IMR-90 (cell line): ENCODE results near the gene CCDC33. TPM values are rescaled to one million over a fixed set of nuclear protein-coding genes. Genes with fewer than 3 reads are reported as not detected.

Experiments
- ATAC-seq: fragments of 200-7000 bp; cut with Tn5 transposase; 2 replicates; pipeline ENCODE4 v1.9.1; 2020; ENCODE audit warnings: low read depth, mild to moderate bottlenecking, moderate library complexity
- BruUV-seq: library from RNA; stranded (reverse); fragments of 400-500 nt; replicated peaks from 2 replicates; lab custom pipeline; 2021; lab: Mats Ljungman, UMichigan
- CTCF ChIA-PET: fragments of 300-600 bp; formaldehyde crosslinking; extraction: SDS; loops from one replicate; lab custom pipeline; 2021; ENCODE audit warnings: antibody characterized with exemption; lab: Yijun Ruan, JAX
- POLR2A ChIA-PET: fragments of 300-600 bp; sonication (Branson Sonifier 250); formaldehyde crosslinking; loops from one replicate; lab custom pipeline; 2022; ENCODE audit warnings: antibody characterized with exemption; ENCODE audit not compliant: unreplicated experiment; lab: Charles Lee
- DNase-seq: peaks from one replicate; pipeline ENCODE4 v3.0.0; 2013
- H2AFZ ChIP-seq: replicated peaks from 2 replicates; pipeline ENCODE3; 2013; ENCODE audit warnings: low read length, mild to moderate bottlenecking; ENCODE audit not compliant: poor library complexity
- H2AK5ac ChIP-seq: 2 replicates; pipeline ENCODE4 v1.6.1; 2013; ENCODE audit warnings: low read depth, low read length, inconsistent platforms
- H2AK9ac ChIP-seq: replicated peaks from 2 replicates; pipeline ENCODE3; 2013; ENCODE audit warnings: mild to moderate bottlenecking, low read depth, low read length, moderate library complexity; ENCODE audit not compliant: poor library complexity
- H2BK120ac ChIP-seq: 2 replicates; pipeline ENCODE4 v1.6.1; 2013; ENCODE audit warnings: low read depth, low read length, inconsistent platforms
- H2BK15ac ChIP-seq: 3 replicates; pipeline ENCODE4 v1.6.1; 2013; ENCODE audit warnings: low read depth, low read length, inconsistent platforms
- H2BK20ac ChIP-seq: 2 replicates; pipeline ENCODE4 v1.6.1; 2013; ENCODE audit warnings: low read depth, mild to moderate bottlenecking, inconsistent platforms, low read length, moderate library complexity
- H2BK5ac ChIP-seq: 2 replicates; pipeline ENCODE4 v1.6.1; 2013; ENCODE audit warnings: mild to moderate bottlenecking, low read depth, low read length, inconsistent platforms; ENCODE audit not compliant: poor library complexity, severe bottlenecking
- H3K14ac ChIP-seq: replicated peaks from 2 replicates; pipeline ENCODE4 v1.6.1; 2013; ENCODE audit warnings: low read depth, low read length, inconsistent platforms
- H3K18ac ChIP-seq: 2 replicates; pipeline ENCODE4 v1.6.1; 2013; ENCODE audit warnings: low read depth, low read length, control low read depth
- H3K23ac ChIP-seq: 2 replicates; pipeline ENCODE4 v1.6.1; 2013; ENCODE audit warnings: low read depth, low read length, inconsistent platforms
- H3K27ac ChIP-seq: 2 replicates; pipeline ENCODE4 v1.5.1; 2013; ENCODE audit warnings: mild to moderate bottlenecking, control low read depth, low read length; ENCODE audit not compliant: insufficient read depth
- H3K27me3 ChIP-seq: 2 replicates; pipeline ENCODE4 v1.6.1; 2013; ENCODE audit warnings: low read length; ENCODE audit not compliant: control insufficient read depth, insufficient read depth
- H3K36me3 ChIP-seq: 2 replicates; pipeline ENCODE4 v1.6.1; 2013; ENCODE audit warnings: low read length, mixed read lengths; ENCODE audit not compliant: control insufficient read depth, insufficient read depth
- H3K4ac ChIP-seq: 2 replicates; pipeline ENCODE4 v1.6.1; 2013; ENCODE audit warnings: low read depth, low read length, inconsistent platforms
- H3K4me1 ChIP-seq: 2 replicates; pipeline ENCODE4 v1.6.1; 2013; ENCODE audit warnings: low read length, mixed read lengths; ENCODE audit not compliant: control insufficient read depth, insufficient read depth
- H3K4me2 ChIP-seq: 2 replicates; pipeline ENCODE4 v1.6.1; 2013; ENCODE audit warnings: low read depth, mild to moderate bottlenecking, control low read depth, low read length, moderate library complexity
- H3K4me3 ChIP-seq: 2 replicates; pipeline ENCODE4 v1.5.1; 2013; ENCODE audit warnings: low read depth, mild to moderate bottlenecking, control low read depth, low read length, moderate library complexity; ENCODE audit not compliant: insufficient read depth
- H3K56ac ChIP-seq: 2 replicates; pipeline ENCODE4 v1.6.1; 2013; ENCODE audit warnings: low read length, inconsistent platforms; ENCODE audit not compliant: insufficient read depth; ENCODE audit errors: extremely low read depth
- H3K79me1 ChIP-seq, 2 experiments: 2 replicates each; pipeline ENCODE4 v1.6.1; 2013; ENCODE audit warnings: low read length in 2 of 2, inconsistent platforms in 1 of 2, low read depth in 1 of 2
- H3K9ac ChIP-seq: 2 replicates; pipeline ENCODE4 v1.6.1; 2013; ENCODE audit warnings: low read depth, low read length, control low read depth
- H3K9me1 ChIP-seq: 2 replicates; pipeline ENCODE4 v1.6.1; 2013; ENCODE audit warnings: low read length, inconsistent platforms; ENCODE audit not compliant: insufficient read depth
- H3K9me3 ChIP-seq: 2 replicates; pipeline ENCODE4 v1.6.1; 2013; ENCODE audit warnings: low read length; ENCODE audit not compliant: control insufficient read depth, insufficient read depth
- H4K20me1 ChIP-seq: 2 replicates; pipeline ENCODE4 v1.6.1; 2013; ENCODE audit warnings: low read length, inconsistent platforms; ENCODE audit not compliant: insufficient read depth
- H4K5ac ChIP-seq: 2 replicates; pipeline ENCODE4 v1.6.1; 2013; ENCODE audit warnings: mild to moderate bottlenecking, low read depth, low read length, control low read depth
- H4K8ac ChIP-seq, 2 experiments: 2 replicates each; pipeline ENCODE4 v1.6.1; 2013; ENCODE audit warnings: low read depth in 2 of 2, low read length in 2 of 2, control low read depth in 1 of 2, inconsistent platforms in 1 of 2
- H4K91ac ChIP-seq: 2 replicates; pipeline ENCODE4 v1.6.1; 2013; ENCODE audit warnings: low read depth, low read length, inconsistent platforms; ENCODE audit not compliant: insufficient read depth
- BHLHE40 ChIP-seq: fragments of 150-350 bp; IDR thresholded peaks from 2 replicates; pipeline ENCODE4 v1.6.1; 2016; ENCODE audit warnings: mild to moderate bottlenecking, low read depth, low read length
- CEBPB ChIP-seq: IDR thresholded peaks from 2 replicates; pipeline ENCODE4 v1.6.1; 2012; ENCODE audit warnings: low read depth, low read length, improper control_type of control experiment
- ELK1 ChIP-seq: fragments of 150-350 bp; IDR thresholded peaks from 2 replicates; pipeline ENCODE4 v1.6.1; 2016; ENCODE audit warnings: low read depth, mild to moderate bottlenecking, low read length, moderate library complexity, borderline replicate concordance
- FOS ChIP-seq: fragments of 150-350 bp; IDR thresholded peaks from 2 replicates; pipeline ENCODE4 v1.6.1; 2016; ENCODE audit warnings: low read depth, low read length
- MAFK ChIP-seq: IDR thresholded peaks from 2 replicates; pipeline ENCODE4 v1.6.1; 2012; ENCODE audit warnings: low read depth, low read length, improper control_type of control experiment
- MAZ ChIP-seq: IDR thresholded peaks from 2 replicates; pipeline ENCODE4 v1.6.1; 2012; ENCODE audit warnings: low read depth, mild to moderate bottlenecking, low read length, improper control_type of control experiment, moderate library complexity, borderline replicate concordance
- MXI1 ChIP-seq: IDR thresholded peaks from 2 replicates; pipeline ENCODE4 v1.6.1; 2012; ENCODE audit warnings: low read depth, mild to moderate bottlenecking, low read length, moderate library complexity, borderline replicate concordance
- NFE2L2 ChIP-seq: fragments of 150-350 bp; IDR thresholded peaks from 2 replicates; pipeline ENCODE4 v1.6.1; 2016; ENCODE audit warnings: low read depth, mild to moderate bottlenecking, low read length
- POLR2A ChIP-seq: IDR thresholded peaks from 2 replicates; pipeline ENCODE4 v1.6.1; 2012; ENCODE audit warnings: mild to moderate bottlenecking, low read depth, low read length
- RAD21 ChIP-seq: IDR thresholded peaks from 2 replicates; pipeline ENCODE4 v1.6.1; 2012; ENCODE audit warnings: low read length, improper control_type of control experiment
- RCOR1 ChIP-seq: IDR thresholded peaks from 2 replicates; pipeline ENCODE4 v1.6.1; 2012; ENCODE audit warnings: mild to moderate bottlenecking, low read length, improper control_type of control experiment; ENCODE audit not compliant: insufficient replicate concordance
- RFX5 ChIP-seq: IDR thresholded peaks from 2 replicates; pipeline ENCODE4 v1.8.0; 2012; ENCODE audit warnings: low read depth, mild to moderate bottlenecking, low read length, moderate library complexity
- SMC3 ChIP-seq: fragments of 150-350 bp; IDR thresholded peaks from 2 replicates; pipeline ENCODE4 v1.6.1; 2016; ENCODE audit warnings: low read depth, mild to moderate bottlenecking, antibody characterized with exemption, low read length, moderate library complexity
- WGBS, 2 experiments: methylation state at CpG; one replicate each; pipeline versions ENCODE4 v1.1.5 to v1.1.7; 2013; ENCODE audit warnings: missing lambda C conversion rate in 2 of 2; ENCODE audit not compliant: insufficient read length in 1 of 2; ENCODE audit errors: extremely low coverage in 2 of 2; 5-methylcytosine and 5-hydroxymethylcytosine counted together
- dilution Hi-C: fragments of 300-500 bp; cut with HindIII; formaldehyde crosslinking; loops from one replicate; pipeline ENCODE4 v1.14.3; 2018; ENCODE audit warnings: low sequenced_read_pairs; ENCODE audit not compliant: unreplicated experiment
- in situ Hi-C: fragments of 300-500 bp; cut with MboI; formaldehyde crosslinking; loops from 3 replicates; pipeline ENCODE4 v1.14.3; 2019; ENCODE audit warnings: low sequenced_read_pairs, inconsistent platforms, mixed read lengths
- intact Hi-C: fragments of 100-400 bp; cut with micrococcal nuclease; formaldehyde crosslinking; loops from 2 replicates; pipeline ENCODE4 v1.10.0; 2022
- polyA plus RNA-seq, 3 experiments: library from polyadenylated mRNA; depleted of rRNA; stranded (reverse); fragments of >200 nt; gene quantifications; 2 replicates each; pipeline ENCODE4 v1.2.3, GENCODE V29; 2012; ENCODE audit warnings: low replicate concordance in 1 of 3
- total RNA-seq: library from RNA; depleted of rRNA; stranded (reverse); fragments of >200 nt; gene quantifications from 2 replicates; pipeline ENCODE4 v1.2.3, GENCODE V29; 2012
- TF ChIP-seq, protein P1 (sequence below): fragments of 150-350 bp; IDR thresholded peaks from 2 replicates; pipeline ENCODE4 v1.6.1; 2017; ENCODE audit warnings: mild to moderate bottlenecking, antibody characterized with exemption, low read length, low read depth
- TF ChIP-seq, protein P2 (sequence below): conservative IDR thresholded peaks from 2 replicates; pipeline ENCODE4 v1.5.1; 2012; ENCODE audit warnings: mild to moderate bottlenecking, low read depth, low read length, improper control_type of control experiment

The CCDC33 gene
- total and polyA plus RNA-seq, 2 of the 4 experiments (the other 2 are of a cell fraction), result not detected

- no TSS peak for BruUV-seq
- no peaks in the 10 kb centered on the region for H4K20me1 ChIP-seq
- H4K8ac ChIP-seq, result no peak overlapping the region
- H3K4me1 ChIP-seq, result no peaks in the 10 kb centered on the region
- H3K79me1 ChIP-seq, result no peaks in the 10 kb centered on the region
- no peak for DNase-seq
- ChIA-PET CTCF (no interaction called here), POLR2A (no interaction called here)
- H3K4me3 ChIP-seq, result no peak overlapping the region
- no peak overlapping the region for H2BK15ac ChIP-seq
- H2AFZ ChIP-seq, result no peak overlapping the region
- no peak overlapping the region for H3K9ac ChIP-seq
- intact Hi-C loops (no loop called here), dilution Hi-C loops (no loop called here), in situ Hi-C loops (no loop called here)
- H3K18ac ChIP-seq, result no peak overlapping the region
- no peak overlapping the region for H2BK120ac ChIP-seq
- no peaks in the 10 kb centered on the region for H3K9me3 ChIP-seq
- H3K27ac ChIP-seq, result no peak overlapping the region
- H4K91ac ChIP-seq, result no peak overlapping the region
- no peak overlapping the region for H2BK5ac ChIP-seq
- H3K27me3 ChIP-seq, result peaks cover 71% of the 10 kb centered on the region
- 50% methylated on average over 2 of the region's 8 CpGs; no CpG with 5 or more reads in 1 of the 2 experiments for WGBS, 2 experiments
- no peak overlapping the region for H3K4ac ChIP-seq
- no peak for ATAC-seq
- H3K14ac ChIP-seq, result no peak overlapping the region
- no peak overlapping the region for H2AK5ac ChIP-seq
- no peaks in the 10 kb centered on the region for H3K36me3 ChIP-seq
- no peaks in the 10 kb centered on the region; the same call in 1 of the 2 replicates for H3K9me1 ChIP-seq
- H3K56ac ChIP-seq, result no peak overlapping the region
- H4K5ac ChIP-seq, result no peak overlapping the region
- no peak overlapping the region for H2BK20ac ChIP-seq
- H3K23ac ChIP-seq, result no peak overlapping the region
- H3K4me2 ChIP-seq, result no peak overlapping the region
- TF ChIP-seq POLR2A, result no peak
- TF ChIP-seq MXI1, result no peak
- TF ChIP-seq, protein P1, sequence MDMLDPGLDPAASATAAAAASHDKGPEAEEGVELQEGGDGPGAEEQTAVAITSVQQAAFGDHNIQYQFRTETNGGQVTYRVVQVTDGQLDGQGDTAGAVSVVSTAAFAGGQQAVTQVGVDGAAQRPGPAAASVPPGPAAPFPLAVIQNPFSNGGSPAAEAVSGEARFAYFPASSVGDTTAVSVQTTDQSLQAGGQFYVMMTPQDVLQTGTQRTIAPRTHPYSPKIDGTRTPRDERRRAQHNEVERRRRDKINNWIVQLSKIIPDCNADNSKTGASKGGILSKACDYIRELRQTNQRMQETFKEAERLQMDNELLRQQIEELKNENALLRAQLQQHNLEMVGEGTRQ, result no peak
- no peak for TF ChIP-seq RAD21
- TF ChIP-seq MAZ, result no peak
- TF ChIP-seq BHLHE40, result no peak
- TF ChIP-seq, protein P2, sequence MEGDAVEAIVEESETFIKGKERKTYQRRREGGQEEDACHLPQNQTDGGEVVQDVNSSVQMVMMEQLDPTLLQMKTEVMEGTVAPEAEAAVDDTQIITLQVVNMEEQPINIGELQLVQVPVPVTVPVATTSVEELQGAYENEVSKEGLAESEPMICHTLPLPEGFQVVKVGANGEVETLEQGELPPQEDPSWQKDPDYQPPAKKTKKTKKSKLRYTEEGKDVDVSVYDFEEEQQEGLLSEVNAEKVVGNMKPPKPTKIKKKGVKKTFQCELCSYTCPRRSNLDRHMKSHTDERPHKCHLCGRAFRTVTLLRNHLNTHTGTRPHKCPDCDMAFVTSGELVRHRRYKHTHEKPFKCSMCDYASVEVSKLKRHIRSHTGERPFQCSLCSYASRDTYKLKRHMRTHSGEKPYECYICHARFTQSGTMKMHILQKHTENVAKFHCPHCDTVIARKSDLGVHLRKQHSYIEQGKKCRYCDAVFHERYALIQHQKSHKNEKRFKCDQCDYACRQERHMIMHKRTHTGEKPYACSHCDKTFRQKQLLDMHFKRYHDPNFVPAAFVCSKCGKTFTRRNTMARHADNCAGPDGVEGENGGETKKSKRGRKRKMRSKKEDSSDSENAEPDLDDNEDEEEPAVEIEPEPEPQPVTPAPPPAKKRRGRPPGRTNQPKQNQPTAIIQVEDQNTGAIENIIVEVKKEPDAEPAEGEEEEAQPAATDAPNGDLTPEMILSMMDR, result no peak
- no peak for TF ChIP-seq NFE2L2
- no peak for TF ChIP-seq RCOR1
- TF ChIP-seq MAFK, result no peak
- TF ChIP-seq FOS, result no peak
- no peak for TF ChIP-seq RFX5
- no peak for TF ChIP-seq SMC3
- TF ChIP-seq ELK1, result no peak
- no peak for TF ChIP-seq CEBPB
- H2AK9ac ChIP-seq, result no peak overlapping the region
Measured at GRCh38 chr15:74261685-74262084, 25.6 kb downstream of the CCDC33 start.
